ENCODE results near the gene ZDHHC7.
A peak's percentile ranks its signal among the peaks of the same experiment; 100 is the strongest.

The ZDHHC7 gene

DNA sequence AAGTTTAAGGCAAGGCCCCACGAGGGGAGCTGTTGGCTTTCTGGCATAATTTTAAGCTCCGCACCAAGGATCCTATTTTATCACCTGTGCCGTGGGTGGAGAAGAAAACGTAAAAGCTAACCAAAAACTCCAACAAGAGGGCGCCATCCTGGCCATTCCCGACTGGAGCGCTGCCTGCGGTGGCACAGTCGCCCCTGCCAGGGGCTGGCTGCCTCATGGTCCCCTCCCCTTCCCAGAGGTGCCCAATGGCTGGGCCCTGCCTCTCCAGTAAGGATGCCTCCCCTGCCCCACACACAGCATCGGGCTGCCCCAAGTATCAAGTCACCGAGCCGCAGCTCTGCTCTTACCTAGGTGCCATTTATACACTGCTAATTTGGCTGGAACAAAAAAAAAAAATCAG lies 36.3 kb downstream of the ZDHHC7 start:
- no peaks in the 10 kb centered on the region for H3K9me3 Mint-ChIP-seq
- H3K27me3 Mint-ChIP-seq: no peaks in the 10 kb centered on the region
- ATAC-seq (no peak), DNase-seq (no peak)
- H3K4me3 Mint-ChIP-seq: no peak overlapping the region
- peak overlapping the region in 1 of 2 donors; percentile 39 for H3K27ac Mint-ChIP-seq
- peaks cover 6% of the 10 kb centered on the region for H3K4me1 Mint-ChIP-seq

- H3K27ac Mint-ChIP-seq: no peak overlapping the region
- no peaks in the 10 kb centered on the region for H3K9me3 Mint-ChIP-seq
- DNase-seq: no peak
Observed at GRCh38 chr16:84973776-84974523, 37.4 kb downstream of the ZDHHC7 start.

GRCh38 chr16:84973236-84973635 lies 38.1 kb downstream of the ZDHHC7 start:
- H3K27me3 Mint-ChIP-seq: no peaks in the 10 kb centered on the region
- DNase-seq (no peak), ATAC-seq (no peak)
- no peak overlapping the region for H3K4me3 Mint-ChIP-seq
- no peaks in the 10 kb centered on the region for H3K9me3 Mint-ChIP-seq
- H3K27ac Mint-ChIP-seq: no peak overlapping the region
- H3K4me1 Mint-ChIP-seq: peaks cover 6% of the 10 kb centered on the region

More at GRCh38 chr16:84973776-84974523, 37.4 kb downstream of the ZDHHC7 start:
- ATAC-seq: no peak
- Mint-ChIP-seq H3K4me3 (no peak overlapping the region), H3K27me3 (no peaks in the 10 kb centered on the region), H3K4me1 (peaks cover 6% of the 10 kb centered on the region)

- peak; percentile 97 for ATAC-seq
- Mint-ChIP-seq H3K27me3 (no peaks in the 10 kb centered on the region), H3K27ac (no peak overlapping the region), H3K4me3 (no peak overlapping the region), H3K4me1 (peaks cover 6% of the 10 kb centered on the region), H3K9me3 (peaks cover 6 to 7% of the 10 kb centered on the region in 2 donors)
- peak; percentile 71 to 73 for DNase-seq
Observed at GRCh38 chr16:84970447-84971127, 40.7 kb downstream of the ZDHHC7 start.

GRCh38 chr16:84967828-84968227 lies 43.5 kb downstream of the ZDHHC7 start:
- Mint-ChIP-seq H3K27me3 (no peaks in the 10 kb centered on the region), H3K4me3 (no peak overlapping the region), H3K4me1 (peaks cover 6% of the 10 kb centered on the region), H3K27ac (no peak overlapping the region), H3K9me3 (peaks cover 7 to 10% of the 10 kb centered on the region in 2 donors)
- DNase-seq: no peak
- no peak for ATAC-seq

- H3K4me1 Mint-ChIP-seq: peaks cover 4% of the 10 kb centered on the region
- no peaks in the 10 kb centered on the region for H3K27me3 Mint-ChIP-seq
- H3K27ac Mint-ChIP-seq: no peak overlapping the region
- no peak overlapping the region for H3K4me3 Mint-ChIP-seq
- DNase-seq (no peak), ATAC-seq (no peak)
- peaks cover 7 to 10% of the 10 kb centered on the region in 2 donors for H3K9me3 Mint-ChIP-seq
Observed at GRCh38 chr16:84965428-84966415, 45.6 kb downstream of the ZDHHC7 start.

- peaks cover 7 to 10% of the 10 kb centered on the region in 2 donors for H3K9me3 Mint-ChIP-seq
- H3K4me3 Mint-ChIP-seq: no peak overlapping the region
- ATAC-seq: no peak
- H3K4me1 Mint-ChIP-seq: peaks cover 4% of the 10 kb centered on the region
- no peak for DNase-seq
- H3K27ac Mint-ChIP-seq: no peak overlapping the region
- H3K27me3 Mint-ChIP-seq: no peaks in the 10 kb centered on the region
Observed at GRCh38 chr16:84964386-84965128, 46.8 kb downstream of the ZDHHC7 start.

- no peak for ATAC-seq
- Mint-ChIP-seq H3K9me3 (peaks cover 7 to 10% of the 10 kb centered on the region in 2 donors), H3K4me3 (no peak overlapping the region), H3K4me1 (peaks cover 7% of the 10 kb centered on the region), H3K27ac (peak overlapping the region; percentile 3 to 79), H3K27me3 (no peaks in the 10 kb centered on the region)
- DNase-seq: no peak
Observed at GRCh38 chr16:84963066-84963465, 48.3 kb downstream of the ZDHHC7 start.

DNA sequence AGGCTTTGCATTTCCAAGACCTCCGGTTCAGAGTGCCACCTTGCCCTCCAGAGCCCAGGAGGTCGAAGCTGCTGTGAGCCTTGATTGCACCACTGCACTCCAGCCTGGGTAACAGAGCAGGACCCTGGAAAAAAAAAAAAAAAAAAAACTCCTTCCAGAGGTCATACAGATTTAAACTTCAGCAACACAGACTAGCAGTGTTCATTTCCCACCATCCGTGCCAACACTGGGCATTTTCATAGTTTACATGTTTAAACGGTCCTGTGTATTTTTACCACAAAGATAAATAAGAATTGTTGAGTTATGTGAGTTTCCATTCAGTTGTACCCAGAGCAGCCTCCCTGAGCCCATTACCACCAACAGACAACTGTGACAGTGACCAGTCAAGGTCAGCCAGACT lies 50.4 kb downstream of the ZDHHC7 start:
- Mint-ChIP-seq H3K27me3 (no peaks in the 10 kb centered on the region), H3K9me3 (peaks cover 4 to 6% of the 10 kb centered on the region in 2 donors), H3K27ac (no peak overlapping the region), H3K4me1 (peaks cover 7% of the 10 kb centered on the region), H3K4me3 (no peak overlapping the region)
- DNase-seq (no peak), ATAC-seq (no peak)

DNA sequence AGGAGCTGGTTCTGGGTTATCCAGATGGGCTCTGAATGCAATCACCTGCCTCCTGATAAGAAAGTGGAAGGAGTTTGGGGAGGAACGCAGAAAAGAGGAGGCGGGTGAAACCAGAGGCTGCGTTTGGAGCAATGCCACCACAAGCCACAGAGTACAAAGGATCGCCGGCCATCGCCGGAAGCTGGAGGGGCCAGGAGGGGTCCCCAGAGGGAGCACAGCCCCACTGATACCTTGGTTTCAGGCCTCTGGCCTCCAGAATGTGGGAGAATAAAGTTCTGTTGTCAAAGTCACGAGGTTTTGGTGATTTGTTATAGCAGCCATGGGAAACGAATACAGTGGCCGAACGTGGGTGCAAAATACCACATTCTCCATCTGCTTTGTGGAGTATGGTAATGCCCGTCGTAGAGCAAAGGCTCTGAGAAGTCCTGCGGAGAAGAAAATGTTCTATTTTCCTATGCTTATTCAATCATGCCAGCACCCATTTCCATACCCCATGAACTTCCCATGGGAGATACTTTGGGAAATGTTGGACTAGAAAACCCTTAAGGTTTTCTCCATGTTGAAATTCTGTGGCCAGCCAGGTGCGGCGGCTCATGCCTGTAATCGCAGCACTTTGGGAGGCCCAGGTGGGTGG lies 51.4 kb downstream of the ZDHHC7 start:
- DNase-seq: no peak
- Mint-ChIP-seq H3K9me3 (no peaks in the 10 kb centered on the region), H3K4me1 (peaks cover 7% of the 10 kb centered on the region), H3K27me3 (no peaks in the 10 kb centered on the region), H3K4me3 (no peak overlapping the region), H3K27ac (no peak overlapping the region)
- no peak for ATAC-seq

DNA sequence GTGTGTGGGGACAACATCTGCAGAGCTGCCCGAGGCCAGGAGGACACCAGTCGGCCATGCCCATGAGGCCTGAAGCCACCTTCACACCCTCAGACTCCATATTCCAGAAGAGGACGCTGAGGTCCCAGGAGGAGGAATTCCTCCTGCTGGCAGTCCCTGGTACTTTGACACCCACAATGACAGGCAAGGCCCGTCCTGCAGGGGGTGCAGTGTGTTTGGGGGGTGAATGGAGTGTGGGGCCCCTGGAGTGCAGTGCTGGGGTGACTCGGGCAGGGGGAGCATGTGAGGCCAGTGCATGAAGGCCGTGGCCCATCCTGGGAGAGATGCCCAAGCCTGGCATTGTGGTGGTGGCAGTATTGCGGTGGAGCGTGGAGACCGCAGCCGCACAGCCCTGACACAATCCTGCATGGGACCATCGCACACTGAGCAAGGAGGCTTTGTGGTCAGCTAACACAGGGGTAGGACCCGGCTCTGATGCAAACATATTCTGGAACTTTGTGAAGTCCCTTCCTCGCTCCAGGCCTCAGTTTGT lies 52.2 kb downstream of the ZDHHC7 start:
- DNase-seq (no peak), ATAC-seq (peak; percentile 31)
- Mint-ChIP-seq H3K4me1 (peaks cover 7% of the 10 kb centered on the region), H3K9me3 (no peaks in the 10 kb centered on the region), H3K27me3 (no peaks in the 10 kb centered on the region), H3K27ac (no peak overlapping the region), H3K4me3 (no peak overlapping the region)

- Mint-ChIP-seq H3K4me3 (no peak overlapping the region), H3K9me3 (no peaks in the 10 kb centered on the region), H3K4me1 (peaks cover 7% of the 10 kb centered on the region), H3K27me3 (no peaks in the 10 kb centered on the region), H3K27ac (no peak overlapping the region)
- DNase-seq (no peak), ATAC-seq (no peak)
Observed at GRCh38 chr16:84957792-84958191, 53.5 kb downstream of the ZDHHC7 start.

- Mint-ChIP-seq H3K4me3 (no peak overlapping the region), H3K4me1 (peaks cover 7% of the 10 kb centered on the region), H3K9me3 (no peaks in the 10 kb centered on the region), H3K27ac (no peak overlapping the region), H3K27me3 (no peaks in the 10 kb centered on the region)
- ATAC-seq: no peak
- DNase-seq: no peak
Observed at GRCh38 chr16:84957192-84957591, 54.1 kb downstream of the ZDHHC7 start.

GRCh38 chr16:84955427-84955826 lies 55.9 kb downstream of the ZDHHC7 start:
- Mint-ChIP-seq H3K4me1 (peaks cover 7% of the 10 kb centered on the region), H3K27me3 (no peaks in the 10 kb centered on the region), H3K9me3 (no peaks in the 10 kb centered on the region), H3K4me3 (no peak overlapping the region), H3K27ac (no peak overlapping the region)
- no peak for DNase-seq
- no peak for ATAC-seq
